K562 (cell line): ENCODE results near the gene APOBEC3A. TPM values are rescaled to one million over a fixed set of nuclear protein-coding genes. Genes with fewer than 3 reads are reported as not detected.
"Not testable (repeated sequence)": the region's sequence is repeated elsewhere in the genome, so short reads cannot be mapped to it uniquely, and the experiment has no call there.

Experiments used
- ATAC-seq: fragments of 200-7000 bp; cut with Tn5 transposase; 3 replicates; pipeline ENCODE4 v1.9.1; 2020; ENCODE audit warnings: moderate library complexity
- BruUV-seq: library from RNA; stranded (reverse); fragments of 400-500 nt; replicated peaks from 2 replicates; lab custom pipeline; 2021; lab: Mats Ljungman, UMichigan
- CTCF ChIA-PET: fragments of 300-600 bp; formaldehyde crosslinking; extraction: SDS; loops from one replicate; lab custom pipeline; 2021; ENCODE audit warnings: low intra/inter-chr PET ratio; lab: Yijun Ruan, JAX
- POLR2A ChIA-PET: fragments of 300-600, 350-650 bp; sonication (Branson Sonifier 250); formaldehyde crosslinking; extraction: SDS; loops from one replicate; lab custom pipeline; 2021; ENCODE audit warnings: antibody characterized with exemption, inconsistent platforms; lab: Yijun Ruan, JAX
- DNase-seq, 4 experiments: peaks; one replicate each; pipeline versions ENCODE4 v3.0.0 to v3.0.0-alpha.2; 2011 to 2018; ENCODE audit warnings: low spot score in 3 of 4, mixed read lengths in 3 of 4; ENCODE audit errors: extremely low read depth in 1 of 4
- FAIRE-seq: peaks from 2 replicates; lab custom pipeline; 2011; peaks lifted over from hg19 to GRCh38; lab: Jason Lieb, UNC
- H2AFZ ChIP-seq: 2 replicates; pipeline ENCODE4 v1.6.0; 2011; ENCODE audit warnings: low read depth, low read length, control low read depth, inconsistent platforms
- H3K27ac ChIP-seq: fragments of 200-600 bp; 3 replicates; pipeline ENCODE4 v1.8.0; 2011; ENCODE audit warnings: low read depth, mild to moderate bottlenecking, control low read depth, inconsistent platforms, low read length, moderate library complexity, mixed read lengths; ENCODE audit errors: extremely low read depth
- H3K27me3 ChIP-seq, 2 experiments: fragments of 300-600 bp in 1 of 2; 2 replicates in 1 of 2; 3 replicates in 1 of 2; pipeline versions ENCODE4 v1.6.0 to v1.8.0; 2011; ENCODE audit warnings: inconsistent platforms in 2 of 2, low read length in 2 of 2, mild to moderate bottlenecking in 1 of 2, mixed read lengths in 1 of 2, moderate library complexity in 1 of 2; ENCODE audit not compliant: control insufficient read depth in 2 of 2, insufficient read depth in 2 of 2
- H3K36me3 ChIP-seq: fragments of 300-600 bp; 3 replicates; pipeline ENCODE4 v1.8.0; 2011; ENCODE audit warnings: mild to moderate bottlenecking, low read length, inconsistent platforms; ENCODE audit not compliant: control insufficient read depth, insufficient read depth
- H3K4me1 ChIP-seq, 2 experiments: fragments of 200-600 bp in 1 of 2; replicated peaks in 1 of 2; 2 replicates in 1 of 2; 3 replicates in 1 of 2; pipeline versions ENCODE4 v1.5.1 to v1.8.0; 2011; ENCODE audit warnings: inconsistent platforms in 2 of 2, low read length in 2 of 2, mild to moderate bottlenecking in 1 of 2, mixed read lengths in 1 of 2, moderate library complexity in 1 of 2; ENCODE audit not compliant: control insufficient read depth in 2 of 2, insufficient read depth in 2 of 2
- H3K4me2 ChIP-seq: 2 replicates; pipeline ENCODE4 v1.6.1; 2011; ENCODE audit warnings: low read length, control low read depth, inconsistent platforms, mixed read lengths; ENCODE audit not compliant: insufficient read depth
- H3K4me3 ChIP-seq: fragments of 200-600 bp; sonication (generic), shearing (Covaris generic); 2 replicates; pipeline ENCODE4 v1.5.1; 2016; ENCODE audit warnings: control low read depth, inconsistent platforms
- H3K79me2 ChIP-seq: fragments of 200-600 bp; 3 replicates; pipeline ENCODE4 v1.8.0; 2011; ENCODE audit warnings: low read length, inconsistent platforms; ENCODE audit not compliant: control insufficient read depth, insufficient read depth
- H3K9ac ChIP-seq, 2 experiments: 2 replicates each; pipeline versions ENCODE4 v1.6.0 to v1.6.1; 2011; ENCODE audit warnings: low read depth in 2 of 2, low read length in 2 of 2, control low read depth in 1 of 2, inconsistent platforms in 1 of 2, mild to moderate bottlenecking in 1 of 2, mixed read lengths in 1 of 2; ENCODE audit not compliant: insufficient read depth in 1 of 2
- H3K9me1 ChIP-seq: one replicate; pipeline ENCODE4 v1.6.0; 2011; ENCODE audit warnings: inconsistent platforms, mild to moderate bottlenecking, low read length, moderate library complexity; ENCODE audit not compliant: control insufficient read depth, insufficient read depth
- H3K9me3 ChIP-seq: replicated peaks from 2 replicates; pipeline ENCODE4 v1.5.1; 2011; ENCODE audit warnings: low read depth, low read length, inconsistent platforms; ENCODE audit not compliant: control insufficient read depth, insufficient read depth
- H4K20me1 ChIP-seq: replicated peaks from 2 replicates; pipeline ENCODE4 v1.6.1; 2011; ENCODE audit warnings: low read length, inconsistent platforms, mixed read lengths; ENCODE audit not compliant: control insufficient read depth, insufficient read depth
- HDAC3 ChIP-seq: fragments of 450-650 bp; IDR thresholded peaks from 2 replicates; pipeline ENCODE4 v1.6.1; 2018; ENCODE audit warnings: borderline replicate concordance, mild to moderate bottlenecking, moderate library complexity; ENCODE audit not compliant: partially characterized antibody
- HLTF ChIP-seq: fragments of 450-650 bp; IDR thresholded peaks from 2 replicates; pipeline ENCODE4 v1.6.1; 2016
- KDM1A ChIP-seq, 2 experiments: fragments of 450-650 bp; IDR thresholded peaks; 2 replicates each; pipeline ENCODE4 v1.6.1; 2016; ENCODE audit warnings: mild to moderate bottlenecking in 2 of 2
- MTA2 ChIP-seq: fragments of 450-650 bp; IDR thresholded peaks from 2 replicates; pipeline ENCODE4 v1.6.1; 2016; ENCODE audit warnings: low read depth
- PHF20 ChIP-seq: fragments of 450-650 bp; IDR thresholded peaks from 2 replicates; pipeline ENCODE4 v1.6.1; 2018; ENCODE audit not compliant: partially characterized antibody
- TCFL5 ChIP-seq: fragments of 250-450 bp; sonication (Bioruptor Pico); conservative IDR thresholded peaks from 2 replicates; pipeline ENCODE4 v1.6.1; 2021; ENCODE audit warnings: mild to moderate bottlenecking, moderate library complexity, matching md5 sums
- WHSC1 ChIP-seq: IDR thresholded peaks from one replicate; pipeline ENCODE4 v1.6.1; 2012; ENCODE audit warnings: low read length, control low read depth, inconsistent platforms
- ZBTB1 ChIP-seq: sonication (generic); formaldehyde crosslinking; IDR thresholded peaks from 2 replicates; pipeline ENCODE4 v1.8.1; 2023; ENCODE audit warnings: missing genetic modification reagents, low read depth, mild to moderate bottlenecking, borderline replicate concordance
- WGBS: fragments of 100-300 bp; shearing (Covaris generic); methylation state at CpG from one replicate; pipeline ENCODE4 v1.1.6; 2016; ENCODE audit warnings: low coverage, mixed read lengths; ENCODE audit not compliant: insufficient coverage; ENCODE audit errors: missing lambda C conversion rate; 5-methylcytosine and 5-hydroxymethylcytosine counted together
- in situ Hi-C: fragments of 300-500 bp; cut with MboI; formaldehyde crosslinking; loops from 4 replicates; pipeline ENCODE4 v1.15.0; 2018; ENCODE audit warnings: inconsistent platforms, mixed read lengths
- intact Hi-C: fragments of 100-400 bp; cut with micrococcal nuclease; formaldehyde crosslinking; loops from 2 replicates; pipeline ENCODE4 v1.14.2; 2022
- polyA plus RNA-seq, 8 experiments: library from polyadenylated mRNA; depleted of rRNA in 4 of 8; stranded (reverse) in 5 of 8; unstranded in 3 of 8; fragments of >200 nt; fragmentation: Nextera tagmentation in 2 of 8; fragmentation: Illumina TruSeq in 1 of 8; extraction: Ambion mirVana in 2 of 8; extraction: Trizol in 1 of 8; gene quantifications; 2 replicates each; pipeline versions ENCODE4 v1.2.1 to v1.2.3, GENCODE V29; 2011 to 2014; ENCODE audit warnings: inconsistent platforms in 1 of 8, missing spikeins in 1 of 8
- total RNA-seq, 7 experiments: library from RNA; depleted of rRNA in 6 of 7; stranded (reverse); fragments of >200 nt in 6 of 7; fragmentation: Illumina TruSeq in 2 of 7; extraction: Trizol in 2 of 7; gene quantifications; 2 replicates each; pipeline versions ENCODE4 v1.2.1 to v1.2.3, GENCODE V29; 2011 to 2021; ENCODE audit warnings: low replicate concordance in 1 of 7
- TF ChIP-seq, protein P1 (sequence below): fragments of 450-650 bp; IDR thresholded peaks from 2 replicates; pipeline ENCODE4 v1.6.1; 2016; ENCODE audit warnings: antibody characterized with exemption
- TF ChIP-seq, protein P2 (sequence below): IDR thresholded peaks from 2 replicates; pipeline ENCODE4 v1.6.1; 2016; ENCODE audit warnings: missing genetic modification characterization, missing compliant biosample characterization
- TF ChIP-seq, protein P3 (sequence below), 2 experiments: IDR thresholded peaks; 2 replicates each; pipeline ENCODE4 v1.6.1; 2012; ENCODE audit warnings: improper control_type of control experiment in 2 of 2, low read depth in 2 of 2, low read length in 2 of 2, borderline replicate concordance in 1 of 2

The APOBEC3A gene
- total and polyA plus RNA-seq, 9 of the 15 experiments (the other 6 are each of a cell fraction or from before 2014, with no cell fraction given), result 0.04 TPM; not detected in 8

DNA sequence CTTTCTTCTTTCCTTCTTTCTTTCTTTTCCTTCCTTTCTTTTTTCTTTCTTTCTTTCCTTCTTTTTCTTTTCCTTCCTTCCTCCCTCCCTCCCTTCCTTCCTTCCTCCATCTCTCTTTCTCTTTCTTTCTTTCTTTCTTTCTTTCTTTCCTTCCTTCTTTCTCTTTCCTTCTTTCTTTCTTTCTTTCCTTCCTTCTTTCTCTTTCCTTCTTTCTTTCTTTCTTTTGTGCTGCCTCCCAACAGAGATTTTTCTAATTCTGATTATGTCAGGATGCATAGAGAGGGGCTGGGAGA, 1.2 kb downstream of the APOBEC3A start:
- CTCF ChIA-PET, result not testable (repeated sequence)
- TF ChIP-seq, protein P1, sequence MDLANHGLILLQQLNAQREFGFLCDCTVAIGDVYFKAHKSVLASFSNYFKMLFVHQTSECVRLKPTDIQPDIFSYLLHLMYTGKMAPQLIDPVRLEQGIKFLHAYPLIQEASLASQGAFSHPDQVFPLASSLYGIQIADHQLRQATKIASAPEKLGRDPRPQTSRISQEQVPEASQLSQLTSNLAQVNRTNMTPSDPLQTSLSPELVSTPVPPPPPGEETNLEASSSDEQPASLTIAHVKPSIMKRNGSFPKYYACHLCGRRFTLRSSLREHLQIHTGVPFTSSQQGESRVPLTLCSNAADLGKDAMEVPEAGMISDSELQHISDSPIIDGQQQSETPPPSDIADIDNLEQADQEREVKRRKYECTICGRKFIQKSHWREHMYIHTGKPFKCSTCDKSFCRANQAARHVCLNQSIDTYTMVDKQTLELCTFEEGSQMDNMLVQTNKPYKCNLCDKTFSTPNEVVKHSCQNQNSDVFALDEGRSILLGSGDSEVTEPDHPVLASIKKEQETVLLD, result peak; percentile 21; the same call in 1 of the 2 replicates
- TF ChIP-seq, protein P2, sequence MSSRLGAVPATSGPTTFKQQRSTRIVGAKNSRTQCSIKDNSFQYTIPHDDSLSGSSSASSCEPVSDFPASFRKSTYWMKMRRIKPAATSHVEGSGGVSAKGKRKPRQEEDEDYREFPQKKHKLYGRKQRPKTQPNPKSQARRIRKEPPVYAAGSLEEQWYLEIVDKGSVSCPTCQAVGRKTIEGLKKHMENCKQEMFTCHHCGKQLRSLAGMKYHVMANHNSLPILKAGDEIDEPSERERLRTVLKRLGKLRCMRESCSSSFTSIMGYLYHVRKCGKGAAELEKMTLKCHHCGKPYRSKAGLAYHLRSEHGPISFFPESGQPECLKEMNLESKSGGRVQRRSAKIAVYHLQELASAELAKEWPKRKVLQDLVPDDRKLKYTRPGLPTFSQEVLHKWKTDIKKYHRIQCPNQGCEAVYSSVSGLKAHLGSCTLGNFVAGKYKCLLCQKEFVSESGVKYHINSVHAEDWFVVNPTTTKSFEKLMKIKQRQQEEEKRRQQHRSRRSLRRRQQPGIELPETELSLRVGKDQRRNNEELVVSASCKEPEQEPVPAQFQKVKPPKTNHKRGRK, result peak; percentile 98
- TF ChIP-seq, all 486 proteins: peak for 2; not testable (repeated sequence) for 484

DNA sequence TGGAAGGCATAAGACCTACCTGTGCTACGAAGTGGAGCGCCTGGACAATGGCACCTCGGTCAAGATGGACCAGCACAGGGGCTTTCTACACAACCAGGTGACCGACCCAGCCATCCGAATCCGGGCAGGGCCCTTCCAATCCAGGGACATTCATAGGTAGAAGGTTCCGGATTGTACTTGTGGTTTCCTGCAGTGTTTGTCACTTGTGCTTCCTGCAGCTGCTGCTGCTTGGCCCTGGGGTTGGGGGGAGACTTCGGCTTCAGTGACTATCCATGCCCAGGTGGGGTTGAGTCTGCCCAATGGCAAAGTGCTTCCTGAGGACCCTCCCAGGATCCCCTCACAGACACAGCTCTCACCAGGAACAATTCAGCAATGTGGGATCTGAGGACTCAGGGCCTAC, 2.2 kb downstream of the APOBEC3A start:
- H3K27ac ChIP-seq, result no peak overlapping the region
- no peak overlapping the region; a peak in 1 of 4 replicates for H3K9ac ChIP-seq
- ChIA-PET POLR2A (no interaction called here), CTCF (no interaction called here)
- no peak overlapping the region for H3K4me2 ChIP-seq
- FAIRE-seq (no peak), DNase-seq (no peak), ATAC-seq (no peak)
- intact Hi-C loops, result no loop called here
- no peak overlapping the region for H3K4me3 ChIP-seq
- in situ Hi-C loops, result no loop called here
- H3K4me1 ChIP-seq, result peaks cover 3 to 14% of the 10 kb centered on the region in 2 experiments; a peak in 4 of 5 replicates
- no peak overlapping the region for H2AFZ ChIP-seq
- H4K20me1 ChIP-seq, result no peaks in the 10 kb centered on the region
- no peaks in the 10 kb centered on the region for H3K36me3 ChIP-seq
- H3K9me1 ChIP-seq, result no peaks in the 10 kb centered on the region
- peaks cover 0 to 11% of the 10 kb centered on the region in 2 experiments; a peak in 2 of 5 replicates for H3K27me3 ChIP-seq
- no peaks in the 10 kb centered on the region for H3K9me3 ChIP-seq
- H3K79me2 ChIP-seq, result no peaks in the 10 kb centered on the region
- 0% methylated on average over 2 of the region's 8 CpGs for WGBS
- no TSS peak for BruUV-seq
- no peak for TF ChIP-seq HDAC3
- TF ChIP-seq WHSC1, result no peak
- no peak for TF ChIP-seq TCFL5 (CRISPR knock-in tag)
- no peak for TF ChIP-seq HLTF
- no peak for TF ChIP-seq MTA2
- no peak for TF ChIP-seq PHF20
- no peak for TF ChIP-seq ZBTB1
- TF ChIP-seq, protein P3, sequence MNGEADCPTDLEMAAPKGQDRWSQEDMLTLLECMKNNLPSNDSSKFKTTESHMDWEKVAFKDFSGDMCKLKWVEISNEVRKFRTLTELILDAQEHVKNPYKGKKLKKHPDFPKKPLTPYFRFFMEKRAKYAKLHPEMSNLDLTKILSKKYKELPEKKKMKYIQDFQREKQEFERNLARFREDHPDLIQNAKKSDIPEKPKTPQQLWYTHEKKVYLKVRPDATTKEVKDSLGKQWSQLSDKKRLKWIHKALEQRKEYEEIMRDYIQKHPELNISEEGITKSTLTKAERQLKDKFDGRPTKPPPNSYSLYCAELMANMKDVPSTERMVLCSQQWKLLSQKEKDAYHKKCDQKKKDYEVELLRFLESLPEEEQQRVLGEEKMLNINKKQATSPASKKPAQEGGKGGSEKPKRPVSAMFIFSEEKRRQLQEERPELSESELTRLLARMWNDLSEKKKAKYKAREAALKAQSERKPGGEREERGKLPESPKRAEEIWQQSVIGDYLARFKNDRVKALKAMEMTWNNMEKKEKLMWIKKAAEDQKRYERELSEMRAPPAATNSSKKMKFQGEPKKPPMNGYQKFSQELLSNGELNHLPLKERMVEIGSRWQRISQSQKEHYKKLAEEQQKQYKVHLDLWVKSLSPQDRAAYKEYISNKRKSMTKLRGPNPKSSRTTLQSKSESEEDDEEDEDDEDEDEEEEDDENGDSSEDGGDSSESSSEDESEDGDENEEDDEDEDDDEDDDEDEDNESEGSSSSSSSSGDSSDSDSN (IDR thresholded peaks at IDR 0.05; ENCODE audit: borderline replicate concordance in 1 of 2, low read depth in 2 of 2, low read length in 2 of 2), result no peak
- no peak for TF ChIP-seq KDM1A (IDR thresholded peaks at IDR 0.05)

More for the DNA sequence above, 1.2 kb downstream of the APOBEC3A start:
- H3K9me1 ChIP-seq, FAIRE-seq, H3K79me2 ChIP-seq, H3K4me1 ChIP-seq, POLR2A ChIA-PET, in situ Hi-C loops, H3K36me3 ChIP-seq, H3K9me3 ChIP-seq, BruUV-seq, H3K27ac ChIP-seq, H3K9ac ChIP-seq, H4K20me1 ChIP-seq, H3K4me2 ChIP-seq, ATAC-seq, H2AFZ ChIP-seq, DNase-seq, intact Hi-C loops, H3K4me3 ChIP-seq: not testable (repeated sequence)
- peaks cover 0 to 11% of the 10 kb centered on the region in 2 experiments; a peak in 2 of 5 replicates for H3K27me3 ChIP-seq
